B cell (primary cell): Measurements from ENCODE around the gene STX18. TPM values are rescaled to one million over a fixed set of nuclear protein-coding genes. Genes with fewer than 3 reads are reported as not detected.

Source experiments
- ATAC-seq: fragments of 200-7000 bp; cut with Tn5 transposase; one replicate; pipeline ENCODE4 v1.10.0; 2021; ENCODE audit warnings: low read depth, mild to moderate bottlenecking, moderate number of reproducible peaks, moderate library complexity
- CTCF ChIA-PET: fragments of 350-600 bp; sonication (Branson Sonifier 250); formaldehyde crosslinking; loops from one replicate; lab custom pipeline; 2021; ENCODE audit warnings: antibody characterized with exemption, inconsistent platforms; lab: Charles Lee
- POLR2A ChIA-PET: fragments of 350-600 bp; sonication (Branson Sonifier 250); formaldehyde crosslinking; loops from one replicate; lab custom pipeline; 2021; ENCODE audit warnings: antibody characterized with exemption; lab: Charles Lee
- DNase-seq: peaks from one replicate; pipeline ENCODE4 v3.0.0; 2013
- H2AFZ ChIP-seq: 2 replicates; pipeline ENCODE4 v1.6.1; 2012; ENCODE audit warnings: mild to moderate bottlenecking, low read depth, low read length; ENCODE audit not compliant: insufficient read depth, poor library complexity, severe bottlenecking
- H3K27ac ChIP-seq, 2 donors: 1 replicate in 1 of 2; 2 replicates in 1 of 2; pipeline ENCODE4 v1.5.1; 2012 to 2013; ENCODE audit warnings: low read length in 2 of 2, mild to moderate bottlenecking in 2 of 2, moderate library complexity in 1 of 2
- H3K27me3 ChIP-seq, 4 experiments: fragments of 200-600 bp in 1 of 4; sonication (generic) in 1 of 4; replicated peaks in 1 of 4; 1 replicate in 2 of 4; 2 replicates in 2 of 4; pipeline versions ENCODE4 v1.6.1 to v1.7.0; 2013 to 2016; ENCODE audit warnings: low read length in 3 of 4, mild to moderate bottlenecking in 2 of 4, mixed read lengths in 1 of 4, moderate library complexity in 1 of 4; ENCODE audit not compliant: insufficient read depth in 4 of 4, control insufficient read depth in 3 of 4; ENCODE audit errors: control extremely low read depth in 1 of 4
- H3K36me3 ChIP-seq, 2 experiments: replicated peaks in 1 of 2; 1 replicate in 1 of 2; 2 replicates in 1 of 2; pipeline versions ENCODE4 v1.6.1 to v1.7.1; 2013; ENCODE audit warnings: low read length in 1 of 2; ENCODE audit not compliant: insufficient read depth in 2 of 2, control insufficient read depth in 1 of 2; ENCODE audit errors: control extremely low read depth in 1 of 2, extremely low read depth in 1 of 2
- H3K4me1 ChIP-seq, 2 donors: fragments of 200-600 bp in 1 of 2; sonication (generic) in 1 of 2; 1 replicate in 1 of 2; 2 replicates in 1 of 2; pipeline versions ENCODE4 v1.5.1 to v1.6.1; 2013 to 2017; ENCODE audit warnings: low read length in 2 of 2; ENCODE audit not compliant: control insufficient read depth in 2 of 2, insufficient read depth in 2 of 2
- H3K4me2 ChIP-seq: replicated peaks from 2 replicates; pipeline ENCODE3; 2012; ENCODE audit warnings: mild to moderate bottlenecking, low read depth, low read length; ENCODE audit not compliant: poor library complexity, severe bottlenecking
- H3K4me3 ChIP-seq, 5 experiments: fragments of 200-600 bp in 1 of 5; sonication (generic) in 1 of 5; 1 replicate in 3 of 5; 2 replicates in 2 of 5; pipeline versions ENCODE4 v1.5.1 to v1.7.0; 2011 to 2016; ENCODE audit warnings: low read length in 4 of 5, mild to moderate bottlenecking in 4 of 5, low read depth in 2 of 5, control low read depth in 1 of 5, moderate library complexity in 1 of 5; ENCODE audit not compliant: insufficient read depth in 1 of 5; ENCODE audit errors: control extremely low read depth in 1 of 5, extremely low read depth in 1 of 5
- H3K79me2 ChIP-seq: fragments of 200-600 bp; sonication (generic); one replicate; pipeline ENCODE4 v1.6.0; 2016; ENCODE audit warnings: low read length; ENCODE audit not compliant: control insufficient read depth, insufficient read depth
- H3K9ac ChIP-seq: fragments of 200-600 bp; sonication (generic); 2 replicates; pipeline ENCODE4 v1.6.1; 2017; ENCODE audit warnings: mild to moderate bottlenecking, low read length, moderate library complexity
- H3K9me3 ChIP-seq, 3 donors: one replicate each; pipeline versions ENCODE4 v1.6.1 to v1.7.1; 2013; ENCODE audit warnings: low read length in 2 of 3; ENCODE audit not compliant: control insufficient read depth in 2 of 3, insufficient read depth in 1 of 3; ENCODE audit errors: control extremely low read depth in 1 of 3
- H4K20me1 ChIP-seq: 2 replicates; pipeline ENCODE4 v1.6.0; 2012; ENCODE audit warnings: mild to moderate bottlenecking, low read length; ENCODE audit not compliant: insufficient read depth, control insufficient read depth, poor library complexity, severe bottlenecking
- H3K27ac Mint-ChIP-seq: one replicate; pipeline ENCODE4 v1.8.0; 2021; ENCODE audit warnings: mixed read lengths
- H3K27me3 Mint-ChIP-seq: one replicate; pipeline ENCODE4 v1.8.0; 2021; ENCODE audit warnings: mixed read lengths
- H3K4me1 Mint-ChIP-seq: one replicate; pipeline ENCODE4 v1.8.0; 2021; ENCODE audit warnings: mixed read lengths
- H3K4me3 Mint-ChIP-seq: one replicate; pipeline ENCODE4 v1.8.0; 2021; ENCODE audit warnings: mixed read lengths
- H3K9me3 Mint-ChIP-seq: one replicate; pipeline ENCODE4 v1.8.0; 2022; ENCODE audit warnings: mixed read lengths; ENCODE audit not compliant: insufficient read depth
- CTCF ChIP-seq: fragments of 200-600 bp; IDR thresholded peaks from one replicate; pipeline ENCODE4 v1.8.0; 2022; ENCODE audit warnings: antibody characterized with exemption, mild to moderate bottlenecking
- EZH2 ChIP-seq: IDR thresholded peaks from 2 replicates; pipeline ENCODE4 v1.6.1; 2012; ENCODE audit warnings: borderline replicate concordance, low read depth, mild to moderate bottlenecking, moderate library complexity, low read length; ENCODE audit not compliant: insufficient read depth, poor library complexity, severe bottlenecking
- WGBS: methylation state at CpG from one replicate; pipeline ENCODE4 v1.1.5; 2013; ENCODE audit warnings: missing lambda C conversion rate; ENCODE audit not compliant: insufficient coverage; 5-methylcytosine and 5-hydroxymethylcytosine counted together
- intact Hi-C: fragments of 100-400 bp; cut with micrococcal nuclease; formaldehyde crosslinking; loops from one replicate; pipeline ENCODE4 v1.10.0; 2022
- polyA plus RNA-seq: library from polyadenylated mRNA; depleted of rRNA; stranded (reverse); fragments of >200 nt; gene quantifications from 2 replicates; pipeline ENCODE4 v1.2.3, GENCODE V29; 2012
- total RNA-seq, 2 donors: library from RNA; stranded (reverse); fragments of 120-200 nt in 1 of 2; gene quantifications; 1 replicate in 1 of 2; 2 replicates in 1 of 2; pipeline versions ENCODE4 v1.2.3 to v1.2.4, GENCODE V29; 2013 to 2022

STX18 gene
- total and polyA plus RNA-seq, 2 donors (not counting 1 experiment from before 2014, with no cell fraction given) = 20.3 to 33.6 TPM

- no peak overlapping the region for H3K4me2 ChIP-seq
- 100% methylated on average over 9 of the region's 11 CpGs for WGBS
- ATAC-seq (no peak), DNase-seq (no peak)
- CTCF ChIA-PET = interaction anchor here (1.2 kb wide), 1 partner anchor 9 kb away, joined by 3 read pairs; no protein-coding TSS in a partner anchor
- Mint-ChIP-seq H3K9me3 (no peaks in the 10 kb centered on the region), H3K27me3 (no peaks in the 10 kb centered on the region), H3K4me1 (no peaks in the 10 kb centered on the region), H3K4me3 (no peak overlapping the region), H3K27ac (no peak overlapping the region)
- no peak overlapping the region for H2AFZ ChIP-seq
- no peaks in the 10 kb centered on the region for H3K4me1 ChIP-seq
- intact Hi-C loops = no loop called here
- POLR2A ChIA-PET = no interaction called here
- no peak overlapping the region for H3K4me3 ChIP-seq
- H3K27ac ChIP-seq = no peak overlapping the region
- TF ChIP-seq EZH2 (no peak), CTCF (no peak)
- no peaks in the 10 kb centered on the region for H3K27me3 ChIP-seq
- no peaks in the 10 kb centered on the region for H3K79me2 ChIP-seq
- peaks cover 1 to 50% of the 10 kb centered on the region in 2 experiments for H3K36me3 ChIP-seq
- no peak overlapping the region for H3K9ac ChIP-seq
- peaks cover 0 to 7% (median 0%) of the 10 kb centered on the region in 3 donors for H3K9me3 ChIP-seq
- no peaks in the 10 kb centered on the region for H4K20me1 ChIP-seq
Measured at GRCh38 chr4:4421356-4421755, 120.5 kb downstream of the STX18 start.

GRCh38 chr4:4420421-4420820 lies 121.4 kb downstream of the STX18 start:
- POLR2A ChIA-PET = no interaction called here
- WGBS = 98% methylated on average over 12 of the region's 12 CpGs
- DNase-seq = no peak
- H3K4me2 ChIP-seq = no peak overlapping the region
- TF ChIP-seq CTCF (no peak), EZH2 (no peak)
- H3K9ac ChIP-seq = no peak overlapping the region
- peaks cover 1 to 53% of the 10 kb centered on the region in 2 experiments for H3K36me3 ChIP-seq
- Mint-ChIP-seq H3K4me3 (no peak overlapping the region), H3K9me3 (no peaks in the 10 kb centered on the region), H3K27ac (no peak overlapping the region), H3K4me1 (no peaks in the 10 kb centered on the region), H3K27me3 (no peaks in the 10 kb centered on the region)
- H3K9me3 ChIP-seq = peaks cover 0 to 16% (median 0%) of the 10 kb centered on the region in 3 donors
- no peak overlapping the region for H2AFZ ChIP-seq
- no peaks in the 10 kb centered on the region for H3K27me3 ChIP-seq
- no peak overlapping the region for H3K4me3 ChIP-seq
- H3K27ac ChIP-seq = no peak overlapping the region
- no peaks in the 10 kb centered on the region for H3K79me2 ChIP-seq
- no peaks in the 10 kb centered on the region for H3K4me1 ChIP-seq
- intact Hi-C loops = no loop called here
- no peaks in the 10 kb centered on the region for H4K20me1 ChIP-seq
- CTCF ChIA-PET = interaction anchor here (1.2 kb wide), 1 partner anchor 10 kb away, joined by 3 read pairs; no protein-coding TSS in a partner anchor
- ATAC-seq = no peak
